ENCODE results near the gene PTCH1. TPM values are rescaled to one million over a fixed set of nuclear protein-coding genes. Genes with fewer than 3 reads are reported as not detected.

The PTCH1 gene
- total and polyA plus RNA-seq, 2 experiments from 2014 or later = 21.4 to 34.1 TPM

GRCh38 chr9:95528908-95529502 lies 12.2 kb upstream of the PTCH1 start (continued):
- TF ChIP-seq, protein P1, sequence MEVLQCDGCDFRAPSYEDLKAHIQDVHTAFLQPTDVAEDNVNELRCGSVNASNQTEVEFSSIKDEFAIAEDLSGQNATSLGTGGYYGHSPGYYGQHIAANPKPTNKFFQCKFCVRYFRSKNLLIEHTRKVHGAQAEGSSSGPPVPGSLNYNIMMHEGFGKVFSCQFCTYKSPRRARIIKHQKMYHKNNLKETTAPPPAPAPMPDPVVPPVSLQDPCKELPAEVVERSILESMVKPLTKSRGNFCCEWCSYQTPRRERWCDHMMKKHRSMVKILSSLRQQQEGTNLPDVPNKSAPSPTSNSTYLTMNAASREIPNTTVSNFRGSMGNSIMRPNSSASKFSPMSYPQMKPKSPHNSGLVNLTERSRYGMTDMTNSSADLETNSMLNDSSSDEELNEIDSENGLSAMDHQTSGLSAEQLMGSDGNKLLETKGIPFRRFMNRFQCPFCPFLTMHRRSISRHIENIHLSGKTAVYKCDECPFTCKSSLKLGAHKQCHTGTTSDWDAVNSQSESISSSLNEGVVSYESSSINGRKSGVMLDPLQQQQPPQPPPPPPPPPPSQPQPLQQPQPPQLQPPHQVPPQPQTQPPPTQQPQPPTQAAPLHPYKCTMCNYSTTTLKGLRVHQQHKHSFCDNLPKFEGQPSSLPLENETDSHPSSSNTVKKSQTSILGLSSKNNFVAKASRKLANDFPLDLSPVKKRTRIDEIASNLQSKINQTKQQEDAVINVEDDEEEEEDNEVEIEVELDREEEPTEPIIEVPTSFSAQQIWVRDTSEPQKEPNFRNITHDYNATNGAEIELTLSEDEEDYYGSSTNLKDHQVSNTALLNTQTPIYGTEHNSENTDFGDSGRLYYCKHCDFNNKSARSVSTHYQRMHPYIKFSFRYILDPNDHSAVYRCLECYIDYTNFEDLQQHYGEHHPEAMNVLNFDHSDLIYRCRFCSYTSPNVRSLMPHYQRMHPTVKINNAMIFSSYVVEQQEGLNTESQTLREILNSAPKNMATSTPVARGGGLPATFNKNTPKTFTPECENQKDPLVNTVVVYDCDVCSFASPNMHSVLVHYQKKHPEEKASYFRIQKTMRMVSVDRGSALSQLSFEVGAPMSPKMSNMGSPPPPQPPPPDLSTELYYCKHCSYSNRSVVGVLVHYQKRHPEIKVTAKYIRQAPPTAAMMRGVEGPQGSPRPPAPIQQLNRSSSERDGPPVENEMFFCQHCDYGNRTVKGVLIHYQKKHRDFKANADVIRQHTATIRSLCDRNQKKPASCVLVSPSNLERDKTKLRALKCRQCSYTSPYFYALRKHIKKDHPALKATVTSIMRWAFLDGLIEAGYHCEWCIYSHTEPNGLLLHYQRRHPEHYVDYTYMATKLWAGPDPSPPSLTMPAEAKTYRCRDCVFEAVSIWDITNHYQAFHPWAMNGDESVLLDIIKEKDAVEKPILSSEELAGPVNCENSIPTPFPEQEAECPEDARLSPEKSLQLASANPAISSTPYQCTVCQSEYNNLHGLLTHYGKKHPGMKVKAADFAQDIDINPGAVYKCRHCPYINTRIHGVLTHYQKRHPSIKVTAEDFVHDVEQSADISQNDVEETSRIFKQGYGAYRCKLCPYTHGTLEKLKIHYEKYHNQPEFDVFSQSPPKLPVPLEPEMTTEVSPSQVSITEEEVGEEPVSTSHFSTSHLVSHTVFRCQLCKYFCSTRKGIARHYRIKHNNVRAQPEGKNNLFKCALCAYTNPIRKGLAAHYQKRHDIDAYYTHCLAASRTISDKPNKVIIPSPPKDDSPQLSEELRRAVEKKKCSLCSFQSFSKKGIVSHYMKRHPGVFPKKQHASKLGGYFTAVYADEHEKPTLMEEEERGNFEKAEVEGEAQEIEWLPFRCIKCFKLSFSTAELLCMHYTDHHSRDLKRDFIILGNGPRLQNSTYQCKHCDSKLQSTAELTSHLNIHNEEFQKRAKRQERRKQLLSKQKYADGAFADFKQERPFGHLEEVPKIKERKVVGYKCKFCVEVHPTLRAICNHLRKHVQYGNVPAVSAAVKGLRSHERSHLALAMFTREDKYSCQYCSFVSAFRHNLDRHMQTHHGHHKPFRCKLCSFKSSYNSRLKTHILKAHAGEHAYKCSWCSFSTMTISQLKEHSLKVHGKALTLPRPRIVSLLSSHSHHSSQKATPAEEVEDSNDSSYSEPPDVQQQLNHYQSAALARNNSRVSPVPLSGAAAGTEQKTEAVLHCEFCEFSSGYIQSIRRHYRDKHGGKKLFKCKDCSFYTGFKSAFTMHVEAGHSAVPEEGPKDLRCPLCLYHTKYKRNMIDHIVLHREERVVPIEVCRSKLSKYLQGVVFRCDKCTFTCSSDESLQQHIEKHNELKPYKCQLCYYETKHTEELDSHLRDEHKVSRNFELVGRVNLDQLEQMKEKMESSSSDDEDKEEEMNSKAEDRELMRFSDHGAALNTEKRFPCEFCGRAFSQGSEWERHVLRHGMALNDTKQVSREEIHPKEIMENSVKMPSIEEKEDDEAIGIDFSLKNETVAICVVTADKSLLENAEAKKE (CRISPR knock-in tag; IDR thresholded peaks at IDR 0.05) = no peak
- TF ChIP-seq JUNB (IDR thresholded peaks at IDR 0.05; ENCODE audit: unreplicated experiment) (no peak), POLR2AphosphoS5 (IDR thresholded peaks at IDR 0.05; ENCODE audit: low read depth) (no peak)

- peaks cover 21% of the 10 kb centered on the region; the same call in 1 of the 3 replicates for H3K9me3 Mint-ChIP-seq
- ATAC-seq (no peak), DNase-seq (ENCODE audit: low spot score) (no peak)
- H3K4me3 Mint-ChIP-seq = no peak overlapping the region
- peaks cover 39% of the 10 kb centered on the region for H3K27me3 Mint-ChIP-seq (ENCODE audit: insufficient read depth, low read depth, poor library complexity)
- no peak overlapping the region for H2AFZ ChIP-seq
- no peak overlapping the region for H3K27ac ChIP-seq (ENCODE audit: low read depth)
- TF ChIP-seq JUNB (IDR thresholded peaks at IDR 0.05; ENCODE audit: unreplicated experiment) = no peak
- no peak for TF ChIP-seq NANOG (IDR thresholded peaks at IDR 0.05; ENCODE audit: borderline replicate concordance)
- no peak for TF ChIP-seq CREB1 (CRISPR knock-in tag; IDR thresholded peaks at IDR 0.05; ENCODE audit: low read depth)
- no peak for TF ChIP-seq CTCF (conservative IDR thresholded peaks at IDR 0.05; ENCODE audit: low read depth in 2 of 2)
- no peak for TF ChIP-seq EZH2 (IDR thresholded peaks at IDR 0.05; ENCODE audit: low read depth, unreplicated experiment)
- peaks cover 2% of the 10 kb centered on the region; the same call in 1 of the 3 replicates for H3K36me3 Mint-ChIP-seq (ENCODE audit: low read depth)
- H3K9me2 ChIP-seq (ENCODE audit: insufficient read depth) = no peaks in the 10 kb centered on the region; the same call in 1 of the 2 replicates
- H3K27me3 ChIP-seq (ENCODE audit: insufficient read depth) = peaks cover 29% of the 10 kb centered on the region
- H3K4me2 ChIP-seq = no peak overlapping the region
- H3K4me1 Mint-ChIP-seq = 0 out of 3 replicates have a peak, but pooled peaks cover under 1% of the 10 kb centered on the region
- H3F3A ChIP-seq (replicated peaks; ENCODE audit: low read depth) = no peaks in the 10 kb centered on the region
- no peaks in the 10 kb centered on the region for H4K20me1 ChIP-seq (replicated peaks; ENCODE audit: insufficient read depth)
- no peak overlapping the region for H3K27ac Mint-ChIP-seq
- H3K4me1 ChIP-seq (ENCODE audit: insufficient read depth) = peaks cover 8% of the 10 kb centered on the region; the same call in 1 of the 2 replicates
- no peaks in the 10 kb centered on the region; the same call in 1 of the 2 replicates for H3K36me3 ChIP-seq (ENCODE audit: insufficient read depth)
- no peak overlapping the region for H3K4me3 ChIP-seq
- no peaks in the 10 kb centered on the region for H3K79me2 ChIP-seq (replicated peaks; ENCODE audit: insufficient read depth)
Measured at GRCh38 chr9:95522871-95523370, 6.2 kb upstream of the PTCH1 start.

Data from GM23338 (cell line).